ENCODE measurements around the gene PLEKHG2.

DNA sequence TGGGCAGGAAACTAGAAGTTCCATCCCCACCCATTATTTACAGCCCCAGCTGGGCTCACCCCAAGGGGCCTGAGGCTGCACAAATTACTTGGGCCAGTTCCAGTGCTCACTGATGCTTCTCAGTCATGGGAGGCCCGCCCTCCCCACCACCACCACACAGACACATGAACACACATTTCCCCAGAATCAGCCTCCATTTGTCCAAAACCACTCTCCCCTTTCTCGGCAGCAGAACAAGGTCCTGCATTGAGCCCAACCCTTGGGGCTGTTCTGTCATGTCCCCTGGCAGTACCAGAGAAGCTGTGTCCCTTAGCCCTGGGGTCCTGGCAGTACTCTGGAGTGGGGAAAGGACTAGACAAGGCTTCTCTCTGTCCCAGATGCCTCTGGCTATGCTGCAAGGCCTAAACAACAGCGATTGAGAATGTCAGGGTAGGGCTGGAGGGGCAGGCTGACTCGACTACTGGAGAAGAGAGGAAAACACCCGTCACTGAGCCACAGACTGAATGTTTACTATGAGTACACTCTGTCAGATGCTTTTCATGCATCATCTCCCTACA, 48.5 kb upstream of the PLEKHG2 start:
- no peak for TF ChIP-seq POLR2A (IDR thresholded peaks at IDR 0.05)
- TF ChIP-seq, protein P1, sequence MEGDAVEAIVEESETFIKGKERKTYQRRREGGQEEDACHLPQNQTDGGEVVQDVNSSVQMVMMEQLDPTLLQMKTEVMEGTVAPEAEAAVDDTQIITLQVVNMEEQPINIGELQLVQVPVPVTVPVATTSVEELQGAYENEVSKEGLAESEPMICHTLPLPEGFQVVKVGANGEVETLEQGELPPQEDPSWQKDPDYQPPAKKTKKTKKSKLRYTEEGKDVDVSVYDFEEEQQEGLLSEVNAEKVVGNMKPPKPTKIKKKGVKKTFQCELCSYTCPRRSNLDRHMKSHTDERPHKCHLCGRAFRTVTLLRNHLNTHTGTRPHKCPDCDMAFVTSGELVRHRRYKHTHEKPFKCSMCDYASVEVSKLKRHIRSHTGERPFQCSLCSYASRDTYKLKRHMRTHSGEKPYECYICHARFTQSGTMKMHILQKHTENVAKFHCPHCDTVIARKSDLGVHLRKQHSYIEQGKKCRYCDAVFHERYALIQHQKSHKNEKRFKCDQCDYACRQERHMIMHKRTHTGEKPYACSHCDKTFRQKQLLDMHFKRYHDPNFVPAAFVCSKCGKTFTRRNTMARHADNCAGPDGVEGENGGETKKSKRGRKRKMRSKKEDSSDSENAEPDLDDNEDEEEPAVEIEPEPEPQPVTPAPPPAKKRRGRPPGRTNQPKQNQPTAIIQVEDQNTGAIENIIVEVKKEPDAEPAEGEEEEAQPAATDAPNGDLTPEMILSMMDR (IDR thresholded peaks at IDR 0.05), result no peak
